Activated naive CD4-positive, alpha-beta T cell treated with Interleukin-2 at 50 U/mL for 16 hours (primary cell): ENCODE measurements around the gene CCDC142.

Experiments used
- DNase-seq: peaks from one replicate; pipeline ENCODE4 v3.0.0-alpha.2; 2020

The CCDC142 gene

DNA sequence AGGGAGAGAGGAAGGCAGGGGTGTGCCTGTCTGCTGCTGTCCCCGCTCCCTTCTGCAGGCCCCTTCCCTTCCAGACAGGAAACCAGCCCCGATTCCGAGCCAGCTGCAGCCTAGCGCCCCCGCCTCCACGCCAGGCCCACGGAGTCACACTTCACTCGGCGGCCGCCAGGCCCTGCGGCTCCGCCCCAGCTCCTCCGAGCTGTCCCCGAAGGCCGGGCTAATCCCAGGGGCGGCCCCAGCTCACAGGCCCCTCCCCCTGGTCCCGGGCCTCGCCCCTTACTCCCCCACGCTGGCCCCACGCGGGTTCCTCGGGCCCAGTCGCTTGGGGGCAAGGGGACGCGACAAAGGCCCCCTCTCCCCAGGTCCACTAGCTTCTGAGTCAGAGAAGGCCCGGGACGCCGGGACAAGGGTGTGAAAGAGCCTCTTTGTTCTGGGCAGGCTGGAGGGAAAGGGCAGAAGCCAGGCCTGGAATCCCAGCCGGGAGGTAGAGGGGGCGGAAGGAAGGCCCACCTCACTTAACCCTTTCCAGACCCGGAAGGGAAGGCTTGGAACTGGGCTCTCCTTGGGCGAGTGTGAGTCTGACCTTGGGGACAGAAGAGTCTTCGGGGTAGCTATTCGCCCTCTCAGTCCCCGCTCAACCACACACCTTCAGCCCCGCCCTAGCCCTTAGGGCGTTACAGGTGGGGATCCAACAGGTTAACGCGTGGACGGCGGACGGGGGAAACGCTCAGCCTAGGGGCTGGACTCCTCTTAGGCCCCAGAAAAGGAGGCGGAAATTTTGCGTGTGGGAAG, 42.2 kb downstream of the CCDC142 start:
- DNase-seq: peak; percentile 49

DNA sequence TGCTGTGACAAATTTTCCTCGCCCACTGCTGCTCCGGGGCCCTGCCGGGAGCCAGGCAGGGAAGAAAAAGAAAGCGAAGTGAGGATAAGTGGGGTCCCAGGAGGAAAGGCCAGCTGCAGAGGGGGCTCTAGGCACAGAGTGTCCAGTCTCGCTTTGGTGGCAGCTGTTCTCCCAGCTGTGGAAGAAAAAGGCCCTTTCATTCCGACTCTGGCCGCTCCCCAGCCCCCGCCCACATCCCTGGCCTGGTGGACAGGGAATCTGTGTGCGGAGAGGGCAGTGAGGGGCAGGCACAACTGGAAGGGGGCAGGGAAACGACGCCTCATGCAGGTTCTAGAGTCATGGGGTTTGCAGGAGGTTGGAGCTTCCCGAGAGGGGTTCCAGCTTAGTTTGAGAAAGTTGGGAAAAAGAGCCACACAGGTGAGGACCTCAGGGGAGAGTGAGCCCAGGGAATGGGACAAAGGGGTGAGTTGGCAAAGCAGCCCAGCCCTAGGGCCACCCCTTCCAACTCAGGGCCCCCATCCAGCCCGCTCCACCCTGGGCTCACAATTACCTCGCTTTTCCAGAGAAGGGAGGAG, 42.9 kb downstream of the CCDC142 start:
- no peak for DNase-seq

DNA sequence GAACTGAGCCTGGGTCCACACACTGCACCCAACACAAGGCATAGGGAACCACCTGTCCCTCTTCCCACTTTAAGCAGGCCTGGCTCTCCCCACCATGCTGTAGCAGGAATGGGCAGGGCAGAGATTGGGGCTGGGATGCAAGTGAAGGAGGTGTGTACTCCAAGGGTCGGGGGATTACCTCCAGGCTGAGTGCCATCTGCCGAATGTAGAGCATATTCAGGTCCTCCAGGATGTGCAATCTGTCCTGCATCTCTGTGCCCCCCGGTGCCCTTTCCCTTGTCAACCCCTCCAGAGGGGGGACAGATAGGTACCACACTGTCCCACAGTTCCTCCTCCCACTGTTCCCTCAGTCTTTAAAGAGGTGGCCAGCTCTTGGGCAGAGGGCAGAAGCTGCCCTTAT, 43.4 kb downstream of the CCDC142 start:
- no peak for DNase-seq

DNA sequence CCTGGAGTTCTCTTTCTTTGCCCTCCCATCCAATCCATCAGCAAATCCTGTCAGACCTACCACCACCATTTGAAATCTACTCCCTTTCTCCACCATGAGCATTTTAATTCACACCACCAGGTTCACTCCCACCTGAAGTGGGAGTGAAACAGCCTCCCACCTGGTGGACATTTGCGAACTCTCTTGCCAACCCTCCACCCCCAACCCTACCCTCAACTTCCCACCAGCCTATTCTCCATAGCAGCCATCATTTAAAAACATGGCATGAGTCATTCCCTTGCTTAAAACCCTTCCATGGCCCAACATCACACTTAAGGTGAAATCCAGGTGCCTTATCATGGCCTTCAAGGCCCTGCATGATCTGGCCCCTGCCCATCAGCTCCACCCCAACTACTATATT, 44.5 kb downstream of the CCDC142 start:
- no peak for DNase-seq

DNA sequence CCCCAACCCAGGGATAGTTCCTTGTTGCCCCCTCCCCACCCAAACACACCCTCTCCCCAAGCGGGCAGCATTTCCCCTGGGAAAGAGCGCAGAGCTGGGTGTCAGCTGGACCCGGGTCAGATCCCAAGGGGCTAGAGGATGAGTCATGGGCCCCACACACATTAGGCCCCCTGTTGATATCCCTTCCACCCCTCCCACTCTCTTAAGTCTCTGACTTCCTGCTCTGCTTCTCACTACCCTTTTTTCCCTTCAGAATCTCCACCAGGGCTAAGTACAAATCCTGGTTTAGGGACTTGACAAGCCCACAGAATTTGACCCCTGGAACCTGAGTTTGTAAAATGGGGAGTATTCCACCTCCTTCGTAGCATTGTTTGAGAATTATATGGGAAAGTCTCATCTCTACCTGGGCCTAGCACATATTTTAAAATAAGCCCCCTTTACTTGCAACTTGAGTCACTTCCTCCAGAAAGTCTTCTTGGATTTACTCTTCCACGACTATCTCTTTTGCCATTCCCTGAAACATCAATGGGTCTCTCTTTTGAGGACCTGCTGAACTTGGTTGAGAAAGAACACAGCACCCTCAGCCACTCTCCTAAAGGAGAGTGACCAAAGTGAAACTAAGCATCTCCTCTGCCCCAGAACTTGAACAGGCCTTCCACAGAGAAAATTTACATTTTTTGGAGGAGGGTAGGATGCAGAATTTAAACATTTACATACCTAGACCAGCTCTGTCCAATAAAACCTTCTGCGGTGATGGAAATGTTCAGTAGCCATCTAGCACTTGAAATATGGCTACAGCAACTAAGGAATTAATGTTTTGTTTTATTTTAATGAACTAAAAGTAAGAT, 45.7 kb downstream of the CCDC142 start:
- DNase-seq: no peak

DNA sequence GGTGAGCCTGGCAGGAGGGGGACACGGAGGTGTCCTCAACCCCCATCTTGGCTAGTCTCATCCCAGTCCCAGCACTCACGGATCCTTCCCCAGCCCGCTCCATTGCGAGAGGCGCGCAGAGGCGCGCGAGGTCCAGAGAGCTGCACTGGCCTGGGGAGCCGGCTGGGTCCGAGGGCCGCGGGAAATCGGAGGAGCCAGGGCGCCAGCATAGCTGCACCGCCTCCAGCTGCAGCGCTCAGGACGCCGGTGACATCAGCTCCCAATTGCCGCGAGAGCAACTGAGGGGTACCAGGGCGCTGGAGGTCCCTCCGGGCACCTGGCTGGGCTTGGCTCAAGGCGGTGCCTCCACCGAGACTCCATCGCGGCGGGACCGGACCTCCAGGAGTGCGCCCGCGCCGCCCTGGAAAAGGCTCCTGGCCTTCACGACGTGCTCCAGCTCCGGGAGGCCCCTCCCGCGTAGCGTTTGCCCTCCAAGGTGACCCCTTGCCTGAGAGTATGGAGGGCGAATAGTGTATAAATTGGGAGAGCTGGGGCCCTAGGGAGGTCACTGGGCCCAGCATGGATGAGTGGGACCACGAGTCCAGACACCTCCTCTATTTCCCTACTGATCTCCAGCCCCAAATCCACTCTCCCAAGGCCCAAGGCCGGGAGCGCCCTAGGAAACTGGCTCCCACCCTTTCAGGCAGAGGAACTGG, 46.5 kb downstream of the CCDC142 start:
- DNase-seq: no peak

DNA sequence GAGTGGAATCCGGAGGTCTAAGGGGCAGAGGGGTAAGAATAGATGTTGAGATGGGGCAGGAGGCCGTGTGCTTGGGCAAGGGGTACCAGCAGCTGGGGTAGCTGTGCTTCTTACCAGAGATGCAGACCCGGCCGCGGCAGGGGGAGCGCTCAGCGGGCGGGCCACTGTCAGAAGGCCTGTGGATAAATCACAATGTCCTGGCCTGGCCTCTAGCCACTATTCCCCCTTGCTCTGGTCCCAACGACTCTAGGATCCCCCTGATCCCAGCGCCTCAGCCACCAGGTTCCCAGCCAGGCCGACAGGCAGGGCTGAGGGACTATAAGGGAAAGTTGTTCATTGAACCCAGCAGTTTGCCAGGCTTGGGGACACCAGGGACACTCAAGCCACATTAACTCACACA, 52.3 kb downstream of the CCDC142 start:
- no peak for DNase-seq

DNA sequence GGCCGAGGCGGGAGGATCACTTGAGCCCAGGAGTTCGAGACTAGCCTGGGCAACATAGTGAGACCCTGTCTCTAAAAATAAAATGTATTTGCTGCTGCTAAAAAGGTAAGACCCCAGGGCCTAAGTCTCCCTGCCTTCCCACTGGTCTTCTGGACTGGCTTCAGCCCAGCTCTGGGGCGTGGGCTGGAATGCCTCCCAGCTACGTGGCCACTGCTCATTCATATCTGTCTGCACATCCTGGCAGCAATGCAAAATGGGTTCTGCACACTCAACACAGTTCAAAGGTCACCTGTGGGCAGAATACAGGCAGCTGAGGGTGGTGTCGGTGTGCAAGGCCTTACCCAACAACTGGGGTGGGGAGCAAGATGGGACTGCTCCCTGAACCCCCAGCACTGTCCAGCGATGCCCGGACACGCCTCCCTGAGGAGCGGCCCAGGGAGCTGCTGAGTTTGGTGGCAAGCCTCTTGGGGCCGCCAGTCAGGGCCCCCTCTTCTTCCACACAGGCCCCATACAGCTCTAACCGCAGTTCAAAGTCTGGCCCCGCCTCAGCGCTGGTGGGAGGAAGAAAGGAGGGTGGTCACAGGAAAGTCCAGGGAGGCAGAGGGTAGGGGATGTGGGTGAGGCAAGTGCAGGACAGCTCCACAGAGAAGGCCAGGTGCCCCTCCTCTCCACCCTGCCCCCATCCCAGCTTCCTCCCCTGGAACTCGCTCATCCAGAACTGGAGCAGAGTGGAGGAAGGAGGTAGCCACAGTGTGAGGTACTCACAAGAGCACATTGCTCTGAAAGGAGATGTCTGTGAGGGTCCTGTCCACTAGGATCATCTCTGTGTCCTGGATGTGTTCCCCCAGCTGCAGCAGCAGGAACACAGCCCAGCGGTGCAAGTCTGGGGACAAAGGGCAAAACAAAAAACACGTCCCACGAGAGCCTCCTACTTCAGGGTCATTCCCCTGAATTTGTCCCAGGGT, 53.0 kb downstream of the CCDC142 start:
- DNase-seq: no peak

DNA sequence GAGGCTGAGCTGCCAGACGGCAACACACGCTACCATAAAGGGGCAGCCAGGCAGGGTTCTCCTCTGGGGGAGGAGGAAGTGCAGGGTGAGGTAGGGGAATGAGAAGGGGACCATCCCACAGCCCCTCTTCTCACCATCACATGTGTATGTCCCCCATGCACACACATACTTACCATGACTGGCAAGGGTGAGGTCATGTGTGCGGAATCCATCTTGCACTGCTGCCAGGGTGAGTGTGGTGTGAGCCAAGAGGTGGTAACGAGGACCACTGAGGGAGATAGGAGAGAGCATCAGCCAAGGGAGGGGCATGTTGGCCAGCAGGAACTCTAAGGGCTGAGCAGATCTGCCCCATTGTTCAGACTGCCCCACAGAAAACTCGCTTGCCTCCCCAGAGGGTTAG, 54.1 kb downstream of the CCDC142 start:
- DNase-seq: no peak

DNA sequence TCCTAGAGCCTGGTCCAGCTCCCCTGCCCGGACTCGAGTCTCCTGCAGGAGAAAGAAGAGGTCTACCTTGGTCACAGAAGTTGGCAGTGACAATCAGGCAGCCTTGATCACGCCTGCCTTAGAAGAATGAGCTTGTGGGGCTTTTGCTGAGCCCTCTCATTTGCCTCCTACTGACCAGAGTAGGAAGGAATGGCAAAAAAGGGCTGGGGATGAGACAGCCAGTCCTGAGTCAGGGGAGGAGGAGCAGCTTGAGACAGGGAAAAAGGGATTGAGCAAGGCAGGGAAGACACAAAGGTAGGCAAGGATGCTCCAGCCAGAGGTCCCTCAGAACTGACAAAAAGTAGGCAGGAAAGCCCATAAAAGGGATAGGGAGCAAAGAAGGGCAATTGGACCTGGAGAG, 55.2 kb downstream of the CCDC142 start:
- DNase-seq: no peak

DNA sequence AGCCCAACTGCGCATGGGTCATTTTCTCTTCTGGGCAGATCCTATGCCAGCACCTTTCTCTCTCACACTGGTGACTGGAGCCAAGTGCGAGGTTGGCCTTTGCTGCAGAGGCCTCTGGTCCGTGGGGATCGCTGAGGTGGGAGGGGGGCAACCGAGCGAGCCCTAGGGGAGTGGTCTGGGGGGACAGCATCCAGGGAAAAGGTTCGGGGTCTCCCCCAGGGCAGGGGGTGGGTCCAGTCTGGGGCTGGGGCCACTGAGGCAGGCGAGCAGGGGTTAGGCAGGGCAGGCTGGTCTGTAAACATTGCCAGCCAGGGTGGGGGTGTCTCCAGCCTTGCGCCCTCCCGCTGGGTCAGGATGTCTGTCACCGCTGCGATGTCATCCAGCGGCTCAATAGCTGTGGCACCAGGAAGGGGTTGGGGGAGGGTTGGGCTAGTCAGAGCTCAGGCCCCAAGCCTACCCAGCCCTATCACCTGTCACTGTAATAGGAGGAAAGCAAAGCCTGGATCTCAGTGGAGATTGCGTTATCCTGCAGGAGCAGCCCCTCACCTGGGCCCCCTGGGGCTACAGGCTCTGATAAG, 56.5 kb downstream of the CCDC142 start:
- no peak for DNase-seq

DNA sequence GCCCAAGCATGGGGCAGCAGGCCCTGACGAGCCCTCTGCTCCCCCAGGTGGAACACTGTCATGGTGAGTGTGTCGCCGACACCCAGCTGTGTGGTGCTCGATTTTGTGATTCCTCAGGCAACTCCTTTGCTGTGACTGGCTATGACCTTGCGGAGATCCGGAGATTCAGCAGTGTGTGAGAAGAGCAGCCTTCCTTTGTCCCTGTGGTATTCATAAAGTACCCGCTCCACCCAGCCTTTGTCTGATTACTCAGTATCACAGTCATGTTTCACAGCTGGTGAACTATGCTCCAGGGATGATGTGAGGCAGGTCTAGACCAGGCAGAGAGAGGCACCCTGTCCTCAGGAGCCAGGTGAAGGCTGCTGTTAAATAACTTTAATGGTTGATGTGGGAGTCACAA, 57.3 kb downstream of the CCDC142 start:
- DNase-seq: no peak

DNA sequence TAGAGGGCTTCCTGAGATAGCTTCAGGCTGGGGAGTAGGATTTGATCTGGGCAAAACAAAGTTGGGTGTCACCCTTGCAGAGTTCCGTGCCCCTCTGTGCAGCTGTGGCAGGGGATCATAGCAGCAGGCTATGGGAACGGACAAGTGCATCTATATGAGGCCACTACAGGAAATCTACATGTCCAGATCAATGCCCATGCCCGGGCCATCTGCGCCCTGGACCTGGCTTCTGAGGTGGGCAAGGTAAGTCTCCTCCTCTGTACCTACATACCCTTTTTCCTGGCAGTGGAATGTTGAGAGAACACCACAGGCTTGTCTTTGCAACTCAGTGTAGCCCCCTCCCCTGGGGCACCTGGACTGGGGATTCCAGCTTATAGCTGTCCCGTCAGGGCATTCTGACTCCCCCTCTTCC, 57.8 kb downstream of the CCDC142 start:
- DNase-seq: no peak

DNA sequence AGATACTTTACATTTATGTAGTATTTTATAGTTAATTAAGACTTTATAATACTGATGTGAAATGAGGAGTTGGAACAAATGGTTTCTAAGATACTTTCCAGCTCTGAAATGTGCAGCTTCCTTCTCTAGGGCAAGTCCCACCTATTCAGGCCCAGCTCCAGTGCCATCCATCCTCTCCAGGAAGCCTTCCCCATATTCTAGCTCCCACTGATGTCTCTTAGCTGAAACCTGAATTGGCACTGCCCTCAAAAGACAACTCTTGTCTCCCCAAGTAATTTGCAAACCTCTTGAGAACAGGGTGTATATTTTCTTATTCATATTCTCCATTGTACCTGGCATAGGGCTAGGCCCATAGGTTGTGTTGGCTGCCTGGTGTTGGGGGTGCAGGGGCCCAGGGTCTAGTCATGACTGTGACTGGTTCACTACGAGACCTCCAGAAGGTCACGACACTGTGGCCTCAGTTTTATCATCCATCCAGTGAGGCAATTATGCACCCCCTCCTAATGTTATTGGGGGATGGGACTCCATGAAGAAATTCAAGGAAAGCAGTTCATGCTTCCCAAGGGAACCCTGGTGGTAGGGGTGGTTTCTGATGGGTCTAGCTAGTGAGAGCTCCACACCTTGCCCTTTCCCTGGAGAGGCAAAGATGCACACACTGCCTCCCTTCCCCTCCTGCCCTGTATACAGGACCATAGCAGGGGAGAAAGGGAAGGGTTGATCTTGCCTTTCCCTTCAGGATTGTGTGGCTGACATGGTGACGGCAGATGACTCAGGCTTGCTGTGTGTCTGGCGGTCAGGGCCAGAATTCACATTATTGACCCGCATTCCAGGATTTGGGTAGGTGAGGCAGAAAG, 58.4 kb downstream of the CCDC142 start:
- DNase-seq: no peak
